PC-9 (cell line): ENCODE results near the gene CTSL. TPM values are rescaled to one million over a fixed set of nuclear protein-coding genes. Genes with fewer than 3 reads are reported as not detected.

Source experiments
- BruUV-seq: library from RNA; stranded (reverse); fragments of 400-500 nt; replicated peaks from 2 replicates; lab custom pipeline; 2021; lab: Mats Ljungman, UMichigan
- CTCF ChIA-PET: fragments of 300-600 bp; sonication (Branson Sonifier 250); formaldehyde crosslinking; loops from one replicate; lab custom pipeline; 2022; ENCODE audit warnings: antibody characterized with exemption; lab: Charles Lee
- POLR2A ChIA-PET: fragments of 300-600 bp; sonication (Branson Sonifier 250); formaldehyde crosslinking; loops from one replicate; lab custom pipeline; 2022; ENCODE audit warnings: antibody characterized with exemption; ENCODE audit not compliant: unreplicated experiment; lab: Charles Lee
- DNase-seq, 2 experiments: peaks; one replicate each; pipeline versions ENCODE4 v3.0.0 to v3.0.0-alpha.2; 2015 to 2022; ENCODE audit warnings: mixed read lengths in 1 of 2
- H2AFZ ChIP-seq: fragments of 200-600 bp; sonication (generic); 2 replicates; pipeline ENCODE4 v1.8.1; 2017; ENCODE audit warnings: antibody characterized with exemption
- H3F3A ChIP-seq: fragments of 200-600 bp; sonication (generic); 2 replicates; pipeline ENCODE4 v1.8.1; 2017; ENCODE audit warnings: antibody characterized with exemption, mild to moderate bottlenecking, low read depth; ENCODE audit not compliant: insufficient read depth
- H3K27ac ChIP-seq: fragments of 200-600 bp; sonication (generic); 2 replicates; pipeline ENCODE4 v1.6.1; 2016; ENCODE audit warnings: mixed run types
- H3K27me3 ChIP-seq: fragments of 200-600 bp; sonication (generic); 2 replicates; pipeline ENCODE4 v1.6.1; 2016; ENCODE audit warnings: low read depth, mixed run types; ENCODE audit not compliant: insufficient read depth
- H3K36me3 ChIP-seq: fragments of 200-600 bp; sonication (generic); 2 replicates; pipeline ENCODE4 v1.6.1; 2016; ENCODE audit warnings: low read depth, mixed run types
- H3K4me1 ChIP-seq: fragments of 200-600 bp; sonication (generic); replicated peaks from 2 replicates; pipeline ENCODE4 v1.6.1; 2016; ENCODE audit warnings: mixed run types; ENCODE audit not compliant: insufficient read depth
- H3K4me2 ChIP-seq: fragments of 200-600 bp; sonication (generic); 2 replicates; pipeline ENCODE4 v1.6.1; 2017; ENCODE audit warnings: mixed run types
- H3K4me3 ChIP-seq: fragments of 200-600 bp; sonication (generic); 2 replicates; pipeline ENCODE4 v1.6.1; 2016; ENCODE audit warnings: mixed run types
- H3K79me2 ChIP-seq: fragments of 200-600 bp; sonication (generic); 2 replicates; pipeline ENCODE4 v1.6.1; 2017; ENCODE audit warnings: low read depth, mixed run types
- H3K9me2 ChIP-seq: fragments of 200-600 bp; sonication (generic); 2 replicates; pipeline ENCODE4 v1.8.1; 2017; ENCODE audit warnings: mild to moderate bottlenecking; ENCODE audit not compliant: insufficient read depth
- H3K9me3 ChIP-seq: fragments of 200-600 bp; sonication (generic); 2 replicates; pipeline ENCODE4 v1.8.1; 2016; ENCODE audit warnings: low read depth; ENCODE audit not compliant: insufficient read depth
- H4K20me1 ChIP-seq: fragments of 200-600 bp; sonication (generic); 2 replicates; pipeline ENCODE4 v1.8.1; 2017; ENCODE audit not compliant: insufficient read depth
- EZH2 ChIP-seq: fragments of 200-600 bp; sonication (generic); IDR thresholded peaks from 2 replicates; pipeline ENCODE4 v1.8.0; 2017; ENCODE audit warnings: antibody characterized with exemption, low read depth
- intact Hi-C: fragments of 100-400 bp; cut with micrococcal nuclease; formaldehyde crosslinking; loops from one replicate; pipeline ENCODE4 v1.10.0; 2022; ENCODE audit not compliant: unreplicated experiment
- total RNA-seq: library from RNA; stranded (reverse); gene quantifications from 2 replicates; pipeline ENCODE4 v1.2.3, GENCODE V29; 2021
- TF ChIP-seq, protein P1 (sequence below): fragments of 200-600 bp; sonication (generic); conservative IDR thresholded peaks from 2 replicates; pipeline ENCODE4 v1.6.1; 2017; ENCODE audit warnings: mixed run types, antibody characterized with exemption, mild to moderate bottlenecking, moderate library complexity

Gene CTSL
- total RNA-seq, 1 experiment from 2014 or later = 82.6 TPM

DNA sequence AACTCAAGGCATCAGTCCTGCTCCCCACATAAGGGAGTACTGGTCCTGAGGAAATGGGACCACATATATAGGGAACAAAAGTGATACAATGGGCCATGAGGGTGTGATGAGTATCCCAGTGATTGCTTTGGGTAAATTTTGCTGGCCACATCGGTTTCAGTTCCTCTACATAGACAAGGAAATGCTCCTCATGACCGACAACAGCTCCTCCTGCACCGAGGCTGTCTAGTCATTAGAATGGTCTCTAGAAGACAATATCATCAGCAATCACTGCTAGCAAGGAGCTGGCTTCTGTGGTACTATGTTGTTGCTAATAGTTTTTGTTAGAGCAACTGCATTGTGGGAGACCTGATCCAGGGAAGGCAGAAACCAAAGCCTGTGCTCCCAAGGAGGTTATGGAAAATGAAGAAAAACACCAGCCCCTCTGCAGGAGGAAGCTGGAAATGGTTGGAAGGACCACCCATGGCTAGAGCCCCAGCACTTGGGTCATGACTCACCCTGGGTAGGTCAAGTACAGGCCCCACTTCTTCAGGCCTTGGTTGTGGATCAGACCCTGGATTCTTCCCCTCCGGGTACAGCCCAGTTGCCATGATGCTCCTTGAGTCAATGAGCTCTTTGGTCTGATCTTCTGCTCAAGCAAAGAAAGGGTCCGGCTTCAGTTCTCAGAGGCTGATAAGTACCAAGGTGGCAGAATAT is 3.4 kb upstream of the CTSL start:
- Histone ChIP-seq H3K4me1 (peaks cover 6% of the 10 kb centered on the region), H3K9me3 (no peaks in the 10 kb centered on the region), H4K20me1 (no peaks in the 10 kb centered on the region), H3K9me2 (peaks cover 4% of the 10 kb centered on the region; the same call in 1 of the 2 replicates), H3K27ac (no peak overlapping the region), H3K36me3 (peaks cover under 1% of the 10 kb centered on the region; the same call in 1 of the 2 replicates), H2AFZ (no peak overlapping the region), H3K27me3 (no peaks in the 10 kb centered on the region), H3F3A (peaks cover 14% of the 10 kb centered on the region), H3K79me2 (peaks cover 6% of the 10 kb centered on the region), H3K4me2 (no peak overlapping the region), H3K4me3 (no peak overlapping the region)
- TF ChIP-seq, protein P1, sequence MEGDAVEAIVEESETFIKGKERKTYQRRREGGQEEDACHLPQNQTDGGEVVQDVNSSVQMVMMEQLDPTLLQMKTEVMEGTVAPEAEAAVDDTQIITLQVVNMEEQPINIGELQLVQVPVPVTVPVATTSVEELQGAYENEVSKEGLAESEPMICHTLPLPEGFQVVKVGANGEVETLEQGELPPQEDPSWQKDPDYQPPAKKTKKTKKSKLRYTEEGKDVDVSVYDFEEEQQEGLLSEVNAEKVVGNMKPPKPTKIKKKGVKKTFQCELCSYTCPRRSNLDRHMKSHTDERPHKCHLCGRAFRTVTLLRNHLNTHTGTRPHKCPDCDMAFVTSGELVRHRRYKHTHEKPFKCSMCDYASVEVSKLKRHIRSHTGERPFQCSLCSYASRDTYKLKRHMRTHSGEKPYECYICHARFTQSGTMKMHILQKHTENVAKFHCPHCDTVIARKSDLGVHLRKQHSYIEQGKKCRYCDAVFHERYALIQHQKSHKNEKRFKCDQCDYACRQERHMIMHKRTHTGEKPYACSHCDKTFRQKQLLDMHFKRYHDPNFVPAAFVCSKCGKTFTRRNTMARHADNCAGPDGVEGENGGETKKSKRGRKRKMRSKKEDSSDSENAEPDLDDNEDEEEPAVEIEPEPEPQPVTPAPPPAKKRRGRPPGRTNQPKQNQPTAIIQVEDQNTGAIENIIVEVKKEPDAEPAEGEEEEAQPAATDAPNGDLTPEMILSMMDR = no peak
- TF ChIP-seq EZH2 = no peak
- POLR2A ChIA-PET = interaction anchor here (0.6 kb wide), 1 partner anchor 898 kb away, joined by 3 read pairs; no protein-coding TSS in a partner anchor
- CTCF ChIA-PET = no interaction called here
- intact Hi-C loops = no loop called here
- BruUV-seq = no TSS peak
- DNase-seq = no peak

DNA sequence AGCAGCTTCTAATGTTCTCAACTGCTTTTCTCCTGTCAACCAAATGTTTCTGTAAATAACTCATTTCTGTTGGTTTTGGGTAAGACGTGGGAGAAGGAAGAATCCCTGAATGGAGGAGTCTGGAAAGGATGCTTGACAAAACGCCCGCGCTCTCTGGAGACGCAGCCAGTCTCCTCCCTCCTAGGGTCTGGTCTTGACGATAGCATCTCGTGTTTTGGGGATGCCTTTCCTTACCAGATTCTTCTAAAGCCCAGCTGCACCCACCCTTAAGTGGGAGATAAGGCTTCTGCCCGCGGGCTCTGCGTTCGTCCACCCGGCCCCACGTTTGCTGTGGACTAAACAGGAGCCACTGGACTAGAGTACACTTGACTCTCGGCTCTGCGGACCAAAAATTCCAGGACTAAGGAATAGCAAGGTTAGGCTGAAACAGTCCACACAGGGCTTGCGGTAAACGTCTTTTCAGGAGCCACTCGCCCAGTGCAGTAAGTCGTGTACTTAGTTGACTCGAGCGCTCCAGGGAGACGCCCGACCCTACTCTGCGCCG is 491 bp upstream of the CTSL start:
- Histone ChIP-seq H3K9me2 (peaks cover 7% of the 10 kb centered on the region; the same call in 1 of the 2 replicates), H3F3A (peaks cover 14% of the 10 kb centered on the region), H3K27ac (peak overlapping the region; percentile 73), H3K4me1 (peaks cover 22% of the 10 kb centered on the region), H3K36me3 (peaks cover 29% of the 10 kb centered on the region), H3K9me3 (no peaks in the 10 kb centered on the region), H3K79me2 (peaks cover 21% of the 10 kb centered on the region), H3K4me2 (peak overlapping the region; percentile 66), H4K20me1 (no peaks in the 10 kb centered on the region), H2AFZ (peak overlapping the region; percentile 78), H3K27me3 (no peaks in the 10 kb centered on the region), H3K4me3 (peak overlapping the region; percentile 59; the same call in 1 of the 2 replicates)
- BruUV-seq = no TSS peak
- CTCF ChIA-PET = interaction anchor here (0.6 to 1.4 kb wide), 3 partner anchors 11 to 209 kb away, joined by 4 to 6 read pairs (median 5); no protein-coding TSS in a partner anchor
- TF ChIP-seq EZH2 = no peak
- TF ChIP-seq, protein P1 = no peak
- POLR2A ChIA-PET = interaction anchor here (0.6 to 1.1 kb wide), 5 partner anchors 11 to 178 kb away, joined by 3 to 13 read pairs (median 4); no protein-coding TSS in a partner anchor
- intact Hi-C loops = no loop called here
- no peak for DNase-seq

DNA sequence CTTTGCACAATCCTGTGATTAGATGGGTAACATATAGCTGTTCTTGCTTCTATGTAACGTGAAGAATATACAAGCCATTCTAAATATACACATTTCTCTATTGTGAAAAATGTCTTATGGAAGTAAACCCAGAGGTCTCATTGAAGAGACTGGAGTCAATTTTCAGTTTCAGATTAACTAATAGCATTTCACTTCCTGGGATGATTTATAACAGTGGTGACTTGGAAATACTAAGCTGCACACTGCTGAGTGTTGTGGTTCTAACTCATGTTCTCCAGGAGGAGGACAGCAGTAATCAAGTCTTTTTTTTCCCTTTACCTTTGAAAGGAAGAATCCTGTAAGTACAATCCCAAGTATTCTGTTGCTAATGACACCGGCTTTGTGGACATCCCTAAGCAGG is 3.3 kb downstream of the CTSL start:
- BruUV-seq = no TSS peak
- POLR2A ChIA-PET = no interaction called here
- peaks cover 22% of the 10 kb centered on the region for H3K4me1 ChIP-seq
- peak overlapping the region; percentile 66 for H3K4me2 ChIP-seq
- intact Hi-C loops = no loop called here
- H3K36me3 ChIP-seq = peaks cover 38% of the 10 kb centered on the region
- H3K27ac ChIP-seq = no peak overlapping the region
- peaks cover 7% of the 10 kb centered on the region; the same call in 1 of the 2 replicates for H3K9me2 ChIP-seq
- no peak overlapping the region for H2AFZ ChIP-seq
- TF ChIP-seq EZH2 = no peak
- TF ChIP-seq, protein P1 = no peak
- no peak for DNase-seq
- H3K4me3 ChIP-seq = no peak overlapping the region
- no peaks in the 10 kb centered on the region for H3K9me3 ChIP-seq
- H3F3A ChIP-seq = peaks cover 14% of the 10 kb centered on the region
- H3K79me2 ChIP-seq = peaks cover 21% of the 10 kb centered on the region
- no peaks in the 10 kb centered on the region for H3K27me3 ChIP-seq
- no peaks in the 10 kb centered on the region for H4K20me1 ChIP-seq
- CTCF ChIA-PET = no interaction called here
